Measurements from ENCODE around the gene SYS1. TPM values are rescaled to one million over a fixed set of nuclear protein-coding genes. Genes with fewer than 3 reads are reported as not detected.
A peak's percentile ranks its signal among the peaks of the same experiment; 100 is the strongest.

SYS1 gene
- total RNA-seq, 4 donors from 2014 or later = 30.9 to 49.5 (median 38.7) TPM

GRCh38 chr20:45343532-45344167, 19.3 kb upstream of the SYS1 start:
- TF ChIP-seq EP300 (IDR thresholded peaks at IDR 0.05) (no peak), CTCF (IDR thresholded peaks at IDR 0.05) (no peak)
- WGBS = 52% methylated on average over 6 of the region's 6 CpGs
- no peak for DNase-seq (ENCODE audit: low spot score in 2 of 2)
- no peaks in the 10 kb centered on the region for H3K9me3 ChIP-seq
- H3K27me3 ChIP-seq = no peaks in the 10 kb centered on the region
- H3K4me1 ChIP-seq = peaks cover 92% of the 10 kb centered on the region
- H3K36me3 ChIP-seq = no peaks in the 10 kb centered on the region
- peak overlapping the region; percentile 94 for H3K27ac ChIP-seq
- peak overlapping the region; percentile 75 for H3K4me3 ChIP-seq

- peak overlapping the region; percentile 75 for H3K4me3 ChIP-seq
- DNase-seq (ENCODE audit: low spot score in 2 of 2) = peak in 1 of 2 donors; percentile 85
- 15% methylated on average over 9 of the region's 9 CpGs for WGBS
Observed at GRCh38 chr20:45344168-45344860, 18.6 kb upstream of the SYS1 start.

GRCh38 chr20:45345104-45345936, 17.6 kb upstream of the SYS1 start:
- Histone ChIP-seq H3K4me1 (peaks cover 78% of the 10 kb centered on the region), H3K4me3 (peak overlapping the region; percentile 75), H3K27ac (peak overlapping the region; percentile 94), H3K9me3 (no peaks in the 10 kb centered on the region), H3K27me3 (no peaks in the 10 kb centered on the region), H3K36me3 (no peaks in the 10 kb centered on the region)
- 45% methylated on average over 6 of the region's 9 CpGs for WGBS
- TF ChIP-seq CTCF (IDR thresholded peaks at IDR 0.05) (no peak), POLR2AphosphoS5 (IDR thresholded peaks at IDR 0.05) (peak in 2 of 3 donors; percentile 44 to 51)
- no peak for DNase-seq (ENCODE audit: low spot score in 2 of 2)

More at GRCh38 chr20:45344168-45344860, 18.6 kb upstream of the SYS1 start:
- Histone ChIP-seq H3K36me3 (no peaks in the 10 kb centered on the region), H3K27me3 (no peaks in the 10 kb centered on the region), H3K27ac (peak overlapping the region; percentile 94), H3K4me1 (peaks cover 88% of the 10 kb centered on the region), H3K9me3 (no peaks in the 10 kb centered on the region)
- no peak for TF ChIP-seq CTCF (IDR thresholded peaks at IDR 0.05)
- TF ChIP-seq EP300 (IDR thresholded peaks at IDR 0.05) = no peak
- TF ChIP-seq POLR2A (IDR thresholded peaks at IDR 0.05) = peak in 1 of 2 donors; percentile 54
- TF ChIP-seq POLR2AphosphoS5 (IDR thresholded peaks at IDR 0.05) = peak in 1 of 3 donors; percentile 31

GRCh38 chr20:45346291-45346718, 16.7 kb upstream of the SYS1 start:
- no peak for TF ChIP-seq EP300 (IDR thresholded peaks at IDR 0.05)
- no peak for TF ChIP-seq POLR2AphosphoS5 (IDR thresholded peaks at IDR 0.05)
- TF ChIP-seq CTCF (IDR thresholded peaks at IDR 0.05) = no peak
- no peak for TF ChIP-seq POLR2A (IDR thresholded peaks at IDR 0.05)
- peaks cover 68% of the 10 kb centered on the region for H3K4me1 ChIP-seq

GRCh38 chr20:45346851-45347250, 16.1 kb upstream of the SYS1 start:
- H3K27me3 ChIP-seq = no peaks in the 10 kb centered on the region
- peaks cover 62% of the 10 kb centered on the region for H3K4me1 ChIP-seq
- H3K27ac ChIP-seq = peak overlapping the region; percentile 94
- DNase-seq (ENCODE audit: low spot score in 2 of 2) = no peak
- H3K9me3 ChIP-seq = no peaks in the 10 kb centered on the region
- WGBS = 42% methylated on average over 5 of the region's 5 CpGs
- H3K4me3 ChIP-seq = peak overlapping the region; percentile 75
- TF ChIP-seq POLR2A (IDR thresholded peaks at IDR 0.05) = no peak
- TF ChIP-seq POLR2AphosphoS5 (IDR thresholded peaks at IDR 0.05) = no peak
- no peak for TF ChIP-seq EP300 (IDR thresholded peaks at IDR 0.05)
- TF ChIP-seq CTCF (IDR thresholded peaks at IDR 0.05) = no peak
- no peaks in the 10 kb centered on the region for H3K36me3 ChIP-seq

More at GRCh38 chr20:45346291-45346718, 16.7 kb upstream of the SYS1 start:
- Histone ChIP-seq H3K27me3 (no peaks in the 10 kb centered on the region), H3K27ac (peak overlapping the region; percentile 94), H3K36me3 (no peaks in the 10 kb centered on the region), H3K9me3 (no peaks in the 10 kb centered on the region), H3K4me3 (peak overlapping the region; percentile 75)
- WGBS = 32% methylated on average over 3 of the region's 3 CpGs
- no peak for DNase-seq (ENCODE audit: low spot score in 2 of 2)
